HCT116 (cell line): ENCODE results near the gene CMIP. TPM values are rescaled to one million over a fixed set of nuclear protein-coding genes. Genes with fewer than 3 reads are reported as not detected.

Experiments
- ATAC-seq: fragments of 200-7000 bp; cut with Tn5 transposase; 2 replicates; pipeline ENCODE4 v1.9.1; 2020; ENCODE audit warnings: mild to moderate bottlenecking, moderate library complexity
- BruUV-seq: library from RNA; stranded (reverse); fragments of 400-500 nt; replicated peaks from 2 replicates; lab custom pipeline; 2021; lab: Mats Ljungman, UMichigan
- CTCF ChIA-PET: fragments of 300-600 bp; sonication (Branson Sonifier 250); formaldehyde crosslinking; loops from one replicate; lab custom pipeline; 2021; ENCODE audit warnings: antibody characterized with exemption; lab: Charles Lee
- POLR2A ChIA-PET: fragments of 300-600, 350-600 bp; sonication (Branson Sonifier 250); formaldehyde crosslinking; loops from one replicate; lab custom pipeline; 2021; ENCODE audit warnings: antibody characterized with exemption; lab: Charles Lee
- RAD21 ChIA-PET, 2 experiments: fragments of 300-600 bp; sonication (Branson Sonifier 250); formaldehyde crosslinking; loops; one replicate each; lab custom pipeline; 2023; ENCODE audit warnings: low total read pairs in 2 of 2; ENCODE audit not compliant: uncharacterized antibody in 2 of 2, unreplicated experiment in 2 of 2, low non-redundant PET in 1 of 2; lab: Charles Lee
- DNase-seq: peaks from one replicate; pipeline ENCODE4 v3.0.0-alpha.2; 2010; ENCODE audit warnings: low read depth, low spot score
- H2AFZ ChIP-seq: fragments of 200-600 bp; shearing (Covaris generic), sonication (generic); 2 replicates; pipeline ENCODE4 v1.6.1; 2017; ENCODE audit warnings: low read depth, mixed run types, mixed read lengths, antibody characterized with exemption, low read length; ENCODE audit not compliant: poor library complexity, severe bottlenecking
- H3K27ac ChIP-seq: 2 replicates; pipeline ENCODE4 v1.5.1; 2012; ENCODE audit warnings: low read depth, low read length
- H3K27me3 ChIP-seq: fragments of 200-600 bp; sonication (generic); 2 replicates; pipeline ENCODE4 v1.6.1; 2016; ENCODE audit warnings: mixed run types, low read length, mixed read lengths; ENCODE audit not compliant: insufficient read depth
- H3K36me3 ChIP-seq, 2 experiments: fragments of 200-500 bp in 1 of 2; fragments of 200-600 bp in 1 of 2; sonication (Bioruptor generic) in 1 of 2; sonication (generic) in 1 of 2; 2 replicates each; pipeline versions ENCODE4 v1.5.1 to v1.6.1; 2014 to 2016; ENCODE audit warnings: low read length in 2 of 2, inconsistent platforms in 1 of 2, mixed read lengths in 1 of 2, mixed run types in 1 of 2; ENCODE audit not compliant: insufficient read depth in 2 of 2, control insufficient read depth in 1 of 2
- H3K4me1 ChIP-seq, 2 experiments: fragments of 200-600 bp in 1 of 2; sonication (generic) in 1 of 2; 2 replicates each; pipeline versions ENCODE4 v1.5.1 to v1.6.1; 2012 to 2017; ENCODE audit warnings: low read length in 2 of 2, inconsistent platforms in 1 of 2, mild to moderate bottlenecking in 1 of 2, mixed read lengths in 1 of 2, mixed run types in 1 of 2, moderate library complexity in 1 of 2; ENCODE audit not compliant: insufficient read depth in 2 of 2, control insufficient read depth in 1 of 2
- H3K4me2 ChIP-seq: fragments of 200-600 bp; sonication (generic); 2 replicates; pipeline ENCODE4 v1.6.1; 2017; ENCODE audit warnings: mixed run types, low read length, mixed read lengths
- H3K4me3 ChIP-seq, 2 experiments: fragments of 200-600 bp in 1 of 2; sonication (generic) in 1 of 2; replicated peaks in 1 of 2; 2 replicates each; pipeline ENCODE4 v1.5.1; 2011 to 2016; ENCODE audit warnings: low read length in 2 of 2, control low read depth in 1 of 2, low read depth in 1 of 2, mild to moderate bottlenecking in 1 of 2, mixed read lengths in 1 of 2, mixed run types in 1 of 2
- H3K79me2 ChIP-seq: fragments of 200-600 bp; sonication (generic); 2 replicates; pipeline ENCODE4 v1.6.1; 2017; ENCODE audit warnings: mild to moderate bottlenecking, mixed run types, low read length, moderate library complexity, mixed read lengths; ENCODE audit not compliant: insufficient read depth
- H3K9ac ChIP-seq: fragments of 200-600 bp; sonication (generic); 2 replicates; pipeline ENCODE4 v1.6.1; 2016; ENCODE audit warnings: low read length, mixed read lengths
- H3K9me2 ChIP-seq: fragments of 200-600 bp; sonication (generic), shearing (Covaris generic); 2 replicates; pipeline ENCODE4 v1.6.1; 2017; ENCODE audit warnings: mixed run types, mild to moderate bottlenecking, moderate library complexity; ENCODE audit not compliant: insufficient read depth
- H3K9me3 ChIP-seq, 2 experiments: fragments of 200-500 bp in 1 of 2; fragments of 200-600 bp in 1 of 2; sonication (Bioruptor generic) in 1 of 2; sonication (generic) in 1 of 2; 2 replicates each; pipeline ENCODE4 v1.6.1; 2014 to 2017; ENCODE audit warnings: low read length in 2 of 2, mixed read lengths in 2 of 2, inconsistent platforms in 1 of 2, low read depth in 1 of 2, mild to moderate bottlenecking in 1 of 2, mixed run types in 1 of 2, moderate library complexity in 1 of 2; ENCODE audit not compliant: control insufficient read depth in 1 of 2, insufficient read depth in 1 of 2
- H4K20me1 ChIP-seq: fragments of 200-600 bp; sonication (generic), shearing (Covaris generic); 2 replicates; pipeline ENCODE4 v1.6.1; 2017; ENCODE audit warnings: mixed run types, mild to moderate bottlenecking, moderate library complexity; ENCODE audit not compliant: insufficient read depth
- ATF3 ChIP-seq: IDR thresholded peaks from 2 replicates; pipeline ENCODE4 v1.6.1; 2012
- CEBPB ChIP-seq: IDR thresholded peaks from 2 replicates; pipeline ENCODE4 v1.6.1; 2012; ENCODE audit warnings: low read depth
- CTCF ChIP-seq, 3 experiments: fragments of 200-600 bp in 1 of 3; sonication (generic) in 1 of 3; IDR thresholded peaks in 2 of 3; conservative IDR thresholded peaks in 1 of 3; 2 replicates each; pipeline ENCODE4 v1.5.1; 2012 to 2017; ENCODE audit warnings: low read depth in 2 of 3, low read length in 2 of 3, antibody characterized with exemption in 1 of 3, borderline replicate concordance in 1 of 3, control low read depth in 1 of 3, mild to moderate bottlenecking in 1 of 3, mixed read lengths in 1 of 3, mixed run types in 1 of 3, moderate library complexity in 1 of 3; ENCODE audit not compliant: insufficient read depth in 1 of 3
- EGR1 ChIP-seq: IDR thresholded peaks from 2 replicates; pipeline ENCODE4 v1.6.1; 2012; ENCODE audit warnings: low read depth
- ELF1 ChIP-seq: IDR thresholded peaks from 2 replicates; pipeline ENCODE4 v1.6.1; 2012; ENCODE audit warnings: low read depth, borderline replicate concordance
- EZH2 ChIP-seq: fragments of 200-600 bp; sonication (generic); IDR thresholded peaks from 2 replicates; pipeline ENCODE4 v1.6.1; 2017; ENCODE audit warnings: antibody characterized with exemption, mixed run types
- MAX ChIP-seq: IDR thresholded peaks from 2 replicates; pipeline ENCODE4 v1.6.1; 2012
- REST ChIP-seq: IDR thresholded peaks from 2 replicates; pipeline ENCODE4 v1.6.1; 2012; ENCODE audit warnings: low read depth
- SP1 ChIP-seq: IDR thresholded peaks from 2 replicates; pipeline ENCODE4 v1.6.1; 2012; ENCODE audit warnings: low read depth
- TCF7L2 ChIP-seq: IDR thresholded peaks from 2 replicates; pipeline ENCODE4 v1.7.0; 2011; ENCODE audit warnings: borderline replicate concordance, inconsistent platforms; ENCODE audit not compliant: insufficient read depth, insufficient read length; ENCODE audit errors: extremely low read depth
- YY1 ChIP-seq: IDR thresholded peaks from 2 replicates; pipeline ENCODE4 v1.6.1; 2011; ENCODE audit warnings: low read length, low read depth, moderate library complexity, mild to moderate bottlenecking; ENCODE audit not compliant: insufficient replicate concordance; ENCODE audit errors: extremely low read depth
- ZFX ChIP-seq: fragments of 450-650 bp; IDR thresholded peaks from 2 replicates; pipeline ENCODE4 v1.6.1; 2017
- ZNF274 ChIP-seq: fragments of 200-500 bp; sonication (Bioruptor generic); IDR thresholded peaks from 2 replicates; pipeline ENCODE4 v1.6.1; 2014; ENCODE audit warnings: mild to moderate bottlenecking, low read depth, low read length, inconsistent platforms
- intact Hi-C: fragments of 100-400 bp; cut with micrococcal nuclease; formaldehyde crosslinking; loops from 2 replicates; pipeline ENCODE4 v1.10.0; 2022
- total RNA-seq: library from RNA; stranded (reverse); gene quantifications from one replicate; pipeline ENCODE4 v1.2.1, GENCODE V29; 2021; ENCODE audit not compliant: unreplicated experiment

The CMIP gene
- total RNA-seq, 1 experiment from 2014 or later = 64.6 TPM

GRCh38 chr16:81646561-81646960 lies 202.0 kb downstream of the CMIP start:
- ChIA-PET POLR2A (no interaction called here), CTCF (no interaction called here), RAD21 (no interaction called here)
- Histone ChIP-seq H3K36me3 (peaks cover 0 to 5% of the 10 kb centered on the region in 2 experiments; a peak in 1 of 4 replicates), H3K27ac (no peak overlapping the region), H4K20me1 (no peaks in the 10 kb centered on the region; the same call in 1 of the 2 replicates), H3K4me1 (peaks cover 0 to 36% of the 10 kb centered on the region in 2 experiments; a peak in 3 of 4 replicates), H3K9ac (no peak overlapping the region), H3K4me3 (no peak overlapping the region), H3K79me2 (peaks cover 66% of the 10 kb centered on the region), H3K4me2 (no peak overlapping the region), H3K9me2 (no peaks in the 10 kb centered on the region), H2AFZ (no peak overlapping the region), H3K27me3 (no peaks in the 10 kb centered on the region), H3K9me3 (no peaks in the 10 kb centered on the region)
- no peak for DNase-seq
- no TSS peak for BruUV-seq
- no peak for TF ChIP-seq ZNF274
- TF ChIP-seq ATF3 = no peak
- TF ChIP-seq EZH2 = no peak
- TF ChIP-seq TCF7L2 = no peak
- no peak for TF ChIP-seq EGR1
- TF ChIP-seq MAX = no peak
- TF ChIP-seq REST = no peak
- TF ChIP-seq CEBPB = no peak
- TF ChIP-seq ZFX = no peak
- no peak for TF ChIP-seq YY1
- no peak for TF ChIP-seq SP1
- no peak for TF ChIP-seq ELF1
- TF ChIP-seq CTCF (IDR thresholded peaks at IDR 0.05 in 2 of 3, conservative IDR thresholded peaks at IDR 0.05 in 1 of 3; ENCODE audit: borderline replicate concordance in 1 of 3, insufficient read depth in 1 of 3, low read depth in 2 of 3, low read length in 2 of 3) = no peak
- no peak for ATAC-seq
- intact Hi-C loops = no loop called here
